SK-N-MC (cell line): ENCODE results near the gene TRIM29.

Experiments
- DNase-seq: peaks from one replicate; pipeline ENCODE4 v3.0.0-alpha.2; 2011; ENCODE audit warnings: low read depth, low spot score
- H3K27ac ChIP-seq: fragments of 200-600 bp; sonication (generic); 2 replicates; pipeline ENCODE4 v1.5.1; 2016; ENCODE audit warnings: mixed run types
- H3K36me3 ChIP-seq: fragments of 200-600 bp; sonication (generic); 2 replicates; pipeline ENCODE4 v1.6.1; 2017; ENCODE audit warnings: antibody characterized with exemption, low read length, mixed read lengths; ENCODE audit not compliant: insufficient read depth
- H3K4me3 ChIP-seq: fragments of 200-600 bp; sonication (generic); 2 replicates; pipeline ENCODE4 v1.5.1; 2016
- H3K9ac ChIP-seq: fragments of 200-600 bp; sonication (generic); 2 replicates; pipeline ENCODE4 v1.8.0; 2017; ENCODE audit warnings: mixed run types, mixed read lengths; ENCODE audit not compliant: insufficient read length
- H3K9me3 ChIP-seq: fragments of 200-600 bp; sonication (generic); 2 replicates; pipeline ENCODE4 v1.6.1; 2017; ENCODE audit warnings: low read depth, mild to moderate bottlenecking, antibody characterized with exemption, low read length, moderate library complexity, mixed read lengths
- EZH2 ChIP-seq: fragments of 200-600 bp; sonication (generic); IDR thresholded peaks from one replicate; pipeline ENCODE4 v1.6.1; 2017; ENCODE audit warnings: antibody characterized with exemption
- FOXP2 ChIP-seq: optimal IDR thresholded peaks from 2 replicates; pipeline ENCODE3; 2011; ENCODE audit warnings: mild to moderate bottlenecking, moderate library complexity; ENCODE audit not compliant: insufficient read depth; ENCODE audit errors: extremely low read length, control extremely low read depth
- POLR2AphosphoS5 ChIP-seq: IDR thresholded peaks from 2 replicates; pipeline ENCODE4 v1.6.1; 2012; ENCODE audit warnings: mild to moderate bottlenecking, low read depth, low read length, borderline replicate concordance

The TRIM29 gene

DNA sequence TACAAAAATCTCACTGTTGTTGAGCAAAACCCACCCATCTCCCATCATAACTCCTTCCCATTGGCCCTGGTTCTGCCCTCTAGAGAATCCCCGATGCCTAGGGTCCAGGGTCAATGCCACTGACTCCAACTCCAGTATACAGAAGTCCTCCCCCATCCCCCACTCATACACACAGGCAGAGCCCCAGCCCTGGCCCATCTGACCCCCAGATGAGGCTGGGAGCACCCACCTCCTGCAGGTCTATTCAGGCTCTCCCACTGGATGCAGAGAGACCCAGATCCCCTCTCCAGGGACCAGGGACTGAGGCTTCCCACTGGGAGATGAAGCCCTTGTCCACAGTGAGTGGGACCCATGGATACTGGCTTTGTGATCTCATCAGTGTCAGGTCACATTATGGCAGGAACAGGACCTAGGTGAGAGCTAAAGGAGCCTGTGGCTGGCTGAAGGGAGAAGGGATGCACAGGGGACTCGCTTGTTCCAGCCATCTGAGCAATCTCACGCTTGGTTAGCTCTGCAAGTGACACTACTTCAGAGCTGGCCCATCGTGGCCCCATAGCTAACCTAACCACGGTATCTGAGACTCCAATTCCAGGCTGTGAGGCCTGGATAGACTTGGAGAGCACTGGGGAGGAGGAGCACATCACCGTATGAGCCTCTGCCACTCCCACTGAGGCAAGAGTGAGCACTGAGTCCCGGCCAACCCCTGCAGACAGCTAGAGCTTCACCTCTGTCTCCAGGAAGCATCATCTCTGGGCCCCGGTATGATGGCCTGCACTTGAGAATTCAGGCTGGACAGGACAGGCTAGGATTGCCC, 35.7 kb downstream of the TRIM29 start:
- Histone ChIP-seq H3K9me3 (no peaks in the 10 kb centered on the region), H3K27ac (no peak overlapping the region), H3K9ac (no peak overlapping the region), H3K4me3 (no peak overlapping the region), H3K36me3 (no peaks in the 10 kb centered on the region)
- no peak for DNase-seq
- TF ChIP-seq EZH2 (no peak), FOXP2 (no peak), POLR2AphosphoS5 (no peak)

DNA sequence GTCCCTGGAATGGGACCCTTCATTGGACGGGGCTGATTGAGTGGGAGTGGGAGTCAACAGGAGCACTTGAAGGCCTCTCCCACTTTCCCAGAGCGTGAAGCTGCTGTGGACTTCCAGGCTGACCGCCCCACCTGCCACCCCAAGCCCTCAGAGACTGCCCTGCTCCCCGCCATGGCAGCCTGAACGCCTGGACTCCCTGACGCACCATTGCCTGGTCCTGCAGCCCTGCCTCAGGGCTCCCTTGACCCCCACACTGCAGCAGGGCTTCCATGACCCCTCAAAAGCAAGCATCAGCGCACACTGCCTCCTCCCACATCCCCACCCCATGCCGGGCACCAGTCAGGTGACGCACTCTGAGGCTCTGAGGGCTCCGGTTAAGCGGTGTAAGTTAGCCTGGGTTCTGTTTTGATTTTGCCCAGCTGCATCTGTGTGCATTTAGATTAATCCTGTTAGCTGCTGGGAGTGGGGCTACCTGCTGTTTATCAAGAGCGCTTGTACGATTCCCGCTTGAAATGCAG, 39.4 kb downstream of the TRIM29 start:
- H3K4me3 ChIP-seq: no peak overlapping the region
- TF ChIP-seq FOXP2: no peak
- no peak for TF ChIP-seq EZH2
- TF ChIP-seq POLR2AphosphoS5: no peak
- H3K9ac ChIP-seq: no peak overlapping the region
- no peaks in the 10 kb centered on the region for H3K36me3 ChIP-seq
- DNase-seq: no peak
- no peaks in the 10 kb centered on the region for H3K9me3 ChIP-seq
- H3K27ac ChIP-seq: no peak overlapping the region

DNA sequence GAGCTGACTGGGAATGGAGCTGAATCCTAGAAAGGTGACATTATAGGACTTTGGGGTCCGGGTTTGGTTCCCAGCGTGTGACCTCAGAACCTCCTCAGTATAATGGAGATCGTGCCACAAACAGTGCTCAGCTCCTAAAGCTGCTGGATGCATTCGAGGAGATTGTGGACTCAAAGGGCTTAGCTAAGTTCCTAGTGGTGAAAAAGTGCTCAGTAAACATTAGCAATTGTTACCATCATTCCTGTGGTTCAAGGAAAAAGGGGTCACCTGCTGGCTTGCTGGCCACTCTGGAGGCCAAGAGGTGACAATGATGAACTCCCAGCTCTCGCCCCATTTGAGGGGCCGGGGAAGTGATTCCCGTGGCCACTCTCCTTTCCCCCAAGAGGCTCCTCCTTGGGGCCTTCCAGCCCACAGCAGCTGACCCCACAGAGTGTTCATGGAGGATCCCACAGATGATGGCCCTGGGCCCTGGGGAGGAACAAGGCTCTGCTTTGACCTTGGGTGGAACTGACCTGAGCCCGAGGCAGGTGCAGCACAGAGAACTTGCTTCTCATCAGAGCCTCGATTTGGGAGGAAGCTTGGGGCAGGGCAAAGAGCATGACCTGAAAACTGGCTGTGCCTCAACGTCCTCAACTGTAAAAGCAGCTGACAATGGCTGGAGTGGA, 40.1 kb downstream of the TRIM29 start:
- no peaks in the 10 kb centered on the region for H3K36me3 ChIP-seq
- H3K9ac ChIP-seq: no peak overlapping the region
- H3K27ac ChIP-seq: no peak overlapping the region
- no peak for TF ChIP-seq POLR2AphosphoS5
- no peak for TF ChIP-seq EZH2
- no peak for TF ChIP-seq FOXP2
- H3K4me3 ChIP-seq: no peak overlapping the region
- no peaks in the 10 kb centered on the region for H3K9me3 ChIP-seq
- no peak for DNase-seq

DNA sequence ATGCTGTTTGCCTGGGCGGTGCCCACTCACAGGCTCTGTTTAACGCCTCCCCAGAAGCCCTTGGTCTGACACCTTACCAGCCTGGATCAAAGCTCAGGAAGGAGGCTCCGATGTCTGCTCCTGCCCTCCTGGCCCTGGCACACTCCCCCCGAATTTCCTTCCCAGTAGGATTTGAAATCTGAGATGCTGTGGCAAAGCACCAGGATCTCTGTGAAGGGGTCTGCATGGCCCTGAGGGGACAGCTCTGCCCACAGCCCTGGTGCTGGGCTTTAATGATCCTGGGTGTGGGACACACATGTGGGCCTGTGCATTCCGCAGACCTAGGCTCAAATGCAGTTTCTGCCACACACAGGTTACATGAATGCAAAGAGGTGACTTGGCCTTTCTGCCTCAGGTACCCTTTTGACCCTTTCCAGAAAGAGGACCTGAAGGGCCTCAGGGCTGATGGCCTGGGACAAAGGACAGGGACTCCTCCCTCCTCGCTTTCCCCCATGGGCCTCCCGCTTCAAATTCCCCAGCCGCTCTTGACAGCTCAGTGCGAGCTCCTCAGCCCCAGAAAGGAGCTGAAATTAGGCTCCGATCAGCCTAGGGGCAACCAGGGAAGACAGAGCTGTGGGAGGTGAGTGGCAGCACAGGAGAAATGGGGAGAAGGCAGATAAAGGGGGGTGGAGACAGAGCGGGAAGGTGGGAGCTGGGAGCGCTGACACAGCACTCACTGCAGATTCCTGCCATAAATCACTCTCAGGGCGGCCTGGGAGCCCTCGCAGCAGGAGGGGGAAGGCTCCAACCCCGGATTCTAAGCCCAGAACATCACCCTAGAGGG, 41.3 kb downstream of the TRIM29 start:
- Histone ChIP-seq H3K9ac (no peak overlapping the region), H3K27ac (no peak overlapping the region), H3K36me3 (no peaks in the 10 kb centered on the region), H3K4me3 (no peak overlapping the region), H3K9me3 (no peaks in the 10 kb centered on the region)
- TF ChIP-seq FOXP2 (no peak), POLR2AphosphoS5 (no peak), EZH2 (no peak)
- DNase-seq: no peak

DNA sequence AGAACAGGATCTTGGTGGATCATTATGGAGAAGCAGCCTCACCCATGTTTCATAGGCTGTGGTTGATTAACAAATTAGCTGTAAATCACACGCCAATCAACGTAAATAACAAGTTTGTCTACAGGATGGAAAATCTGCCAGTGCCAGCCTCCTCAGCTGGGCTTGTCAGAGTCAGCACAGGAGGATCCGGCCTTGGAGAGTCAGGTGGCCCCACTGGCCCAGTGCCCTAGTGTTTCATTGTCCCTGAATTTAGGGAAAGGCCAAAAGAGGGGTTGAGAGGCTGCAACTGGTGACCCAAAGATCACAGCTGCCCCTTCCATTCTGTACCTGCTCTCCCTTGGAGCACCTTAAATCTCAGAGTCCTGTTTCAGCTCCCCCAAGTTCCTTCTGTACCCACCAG, 42.4 kb downstream of the TRIM29 start:
- Histone ChIP-seq H3K36me3 (no peaks in the 10 kb centered on the region), H3K9me3 (no peaks in the 10 kb centered on the region), H3K27ac (no peak overlapping the region), H3K4me3 (no peak overlapping the region), H3K9ac (no peak overlapping the region)
- TF ChIP-seq EZH2 (no peak), FOXP2 (no peak), POLR2AphosphoS5 (no peak)
- DNase-seq: no peak

DNA sequence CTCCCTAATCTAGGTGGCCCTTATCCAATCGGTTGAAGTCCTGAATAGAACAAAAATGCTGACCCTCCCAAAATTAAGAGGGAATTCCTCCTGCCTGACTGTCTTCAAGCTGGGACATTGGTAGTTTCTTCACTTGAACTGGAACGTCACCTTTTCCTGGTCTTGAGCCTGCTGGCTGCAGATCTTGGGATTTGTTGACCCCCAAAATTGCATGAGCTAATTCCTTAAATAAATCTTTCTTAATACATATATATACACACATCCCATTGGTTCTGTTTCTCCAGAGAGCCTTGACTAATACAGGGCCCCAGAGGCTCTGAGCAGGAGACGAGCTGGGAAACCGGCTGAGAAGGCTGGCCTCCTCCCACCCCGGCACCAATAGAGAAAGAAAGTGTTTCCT, 46.2 kb downstream of the TRIM29 start:
- Histone ChIP-seq H3K9me3 (no peaks in the 10 kb centered on the region), H3K27ac (no peak overlapping the region), H3K4me3 (no peak overlapping the region), H3K9ac (no peak overlapping the region), H3K36me3 (no peaks in the 10 kb centered on the region)
- DNase-seq: no peak
- no peak for TF ChIP-seq EZH2
- no peak for TF ChIP-seq FOXP2
- TF ChIP-seq POLR2AphosphoS5: no peak

DNA sequence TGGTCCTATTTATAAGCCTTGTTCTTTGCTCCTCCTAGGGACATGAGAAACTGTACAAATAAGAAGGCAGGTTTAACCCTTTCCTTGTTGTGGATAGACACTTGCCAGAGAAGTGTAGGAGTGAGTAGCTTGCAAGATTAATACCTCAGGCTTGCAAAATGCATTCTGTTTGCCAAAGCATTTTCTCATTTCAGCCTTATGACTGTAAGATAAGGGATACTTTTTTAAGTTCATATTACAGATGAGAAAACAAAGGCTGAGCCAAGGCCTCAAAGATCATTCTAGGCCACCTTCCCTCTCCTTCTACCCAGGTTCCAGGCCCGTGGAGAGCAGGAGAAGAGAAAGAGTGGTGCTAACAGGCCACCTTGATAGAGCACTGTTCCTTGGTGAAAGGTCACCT, 46.8 kb downstream of the TRIM29 start:
- Histone ChIP-seq H3K36me3 (no peaks in the 10 kb centered on the region), H3K9me3 (no peaks in the 10 kb centered on the region), H3K9ac (no peak overlapping the region), H3K27ac (no peak overlapping the region), H3K4me3 (no peak overlapping the region)
- DNase-seq: no peak
- TF ChIP-seq FOXP2 (no peak), POLR2AphosphoS5 (no peak), EZH2 (no peak)

DNA sequence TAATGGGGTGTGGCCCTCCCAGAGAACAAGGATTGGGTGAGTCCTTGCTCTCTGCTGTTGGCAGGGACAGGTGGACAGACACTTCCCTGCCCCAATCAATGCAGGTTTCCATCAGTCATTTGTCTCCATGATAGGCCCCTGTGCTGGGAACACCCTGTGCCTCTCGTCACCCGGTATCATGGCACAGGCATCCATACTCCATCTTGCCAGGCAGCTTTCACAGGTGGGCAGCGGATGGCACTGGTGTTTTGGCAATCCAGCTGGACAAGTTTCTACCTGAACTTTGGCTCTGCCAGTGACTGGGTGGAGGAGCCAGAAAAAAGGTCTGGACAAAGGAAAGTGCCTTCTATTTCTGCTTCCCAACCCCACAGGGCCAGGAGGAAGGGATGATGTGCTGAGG, 47.5 kb downstream of the TRIM29 start:
- Histone ChIP-seq H3K27ac (no peak overlapping the region), H3K36me3 (no peaks in the 10 kb centered on the region), H3K9ac (no peak overlapping the region), H3K4me3 (no peak overlapping the region), H3K9me3 (no peaks in the 10 kb centered on the region)
- TF ChIP-seq EZH2 (no peak), FOXP2 (no peak), POLR2AphosphoS5 (no peak)
- DNase-seq: no peak
